ES-I3 (cell line): Measurements from ENCODE around the gene ULBP2.
"Not testable (repeated sequence)": the region's sequence is repeated elsewhere in the genome, so short reads cannot be mapped to it uniquely, and the experiment has no call there.

Source experiments
- H3K36me3 ChIP-seq: 2 replicates; pipeline ENCODE4 v1.6.1; 2013; ENCODE audit warnings: mild to moderate bottlenecking, low read length, control low read depth, moderate library complexity; ENCODE audit not compliant: insufficient read depth
- H3K4me1 ChIP-seq: 2 replicates; pipeline ENCODE4 v1.6.1; 2013; ENCODE audit warnings: mild to moderate bottlenecking, control low read depth, low read length; ENCODE audit not compliant: insufficient read depth
- H3K9ac ChIP-seq: 2 replicates; pipeline ENCODE4 v1.6.1; 2013; ENCODE audit warnings: low read depth, mild to moderate bottlenecking, low read length, moderate library complexity
- H3K9me3 ChIP-seq: 2 replicates; pipeline ENCODE4 v1.6.1; 2013; ENCODE audit warnings: mild to moderate bottlenecking, low read length, moderate library complexity; ENCODE audit not compliant: control insufficient read depth, insufficient read depth

The ULBP2 gene

GRCh38 chr6:149927025-149927424, 14.8 kb upstream of the ULBP2 start:
- H3K9me3 ChIP-seq, H3K4me1 ChIP-seq, H3K36me3 ChIP-seq, H3K9ac ChIP-seq: not testable (repeated sequence)

- Histone ChIP-seq H3K36me3 (no peaks in the 10 kb centered on the region), H3K4me1 (no peaks in the 10 kb centered on the region), H3K9ac (no peak overlapping the region), H3K9me3 (no peaks in the 10 kb centered on the region)
Measured at GRCh38 chr6:149929422-149929821, 12.4 kb upstream of the ULBP2 start.

- H3K4me1 ChIP-seq: no peaks in the 10 kb centered on the region
- no peaks in the 10 kb centered on the region for H3K9me3 ChIP-seq
- no peaks in the 10 kb centered on the region for H3K36me3 ChIP-seq
- no peak overlapping the region for H3K9ac ChIP-seq
Measured at GRCh38 chr6:149931501-149931900, 10.3 kb upstream of the ULBP2 start.

- no peaks in the 10 kb centered on the region for H3K36me3 ChIP-seq
- H3K9me3 ChIP-seq: no peaks in the 10 kb centered on the region
- H3K4me1 ChIP-seq: no peaks in the 10 kb centered on the region
- H3K9ac ChIP-seq: no peak overlapping the region
Measured at GRCh38 chr6:149933036-149933435, 8.8 kb upstream of the ULBP2 start.

GRCh38 chr6:149933461-149933860, 8.4 kb upstream of the ULBP2 start:
- Histone ChIP-seq H3K36me3 (no peaks in the 10 kb centered on the region), H3K9me3 (no peaks in the 10 kb centered on the region), H3K4me1 (no peaks in the 10 kb centered on the region), H3K9ac (no peak overlapping the region)

GRCh38 chr6:149934249-149935156, 7.3 kb upstream of the ULBP2 start:
- Histone ChIP-seq H3K4me1 (no peaks in the 10 kb centered on the region), H3K9me3 (no peaks in the 10 kb centered on the region), H3K36me3 (no peaks in the 10 kb centered on the region), H3K9ac (no peak overlapping the region)

- Histone ChIP-seq H3K36me3 (no peaks in the 10 kb centered on the region), H3K9me3 (no peaks in the 10 kb centered on the region), H3K4me1 (no peaks in the 10 kb centered on the region), H3K9ac (no peak overlapping the region)
Measured at GRCh38 chr6:149935246-149935645, 6.6 kb upstream of the ULBP2 start.

GRCh38 chr6:149935668-149936067, 6.1 kb upstream of the ULBP2 start:
- Histone ChIP-seq H3K36me3 (no peaks in the 10 kb centered on the region), H3K9me3 (no peaks in the 10 kb centered on the region), H3K4me1 (no peaks in the 10 kb centered on the region), H3K9ac (no peak overlapping the region)

- no peaks in the 10 kb centered on the region for H3K9me3 ChIP-seq
- H3K9ac ChIP-seq: no peak overlapping the region
- no peaks in the 10 kb centered on the region for H3K4me1 ChIP-seq
- H3K36me3 ChIP-seq: no peaks in the 10 kb centered on the region
Measured at GRCh38 chr6:149936743-149937142, 5.1 kb upstream of the ULBP2 start.

GRCh38 chr6:149938013-149938570, 3.7 kb upstream of the ULBP2 start:
- peak overlapping the region; percentile 34; the same call in 1 of the 2 replicates for H3K9ac ChIP-seq
- not testable (repeated sequence) for H3K9me3 ChIP-seq, H3K4me1 ChIP-seq, H3K36me3 ChIP-seq

GRCh38 chr6:149938571-149939355, 3.1 kb upstream of the ULBP2 start:
- Histone ChIP-seq H3K9me3 (no peaks in the 10 kb centered on the region), H3K9ac (peak overlapping the region; percentile 34; the same call in 1 of the 2 replicates), H3K4me1 (no peaks in the 10 kb centered on the region), H3K36me3 (no peaks in the 10 kb centered on the region)

- H3K36me3 ChIP-seq: no peaks in the 10 kb centered on the region
- H3K9me3 ChIP-seq: no peaks in the 10 kb centered on the region
- no peak overlapping the region for H3K9ac ChIP-seq
- no peaks in the 10 kb centered on the region for H3K4me1 ChIP-seq
Measured at GRCh38 chr6:149939356-149939648, 2.5 kb upstream of the ULBP2 start.

- Histone ChIP-seq H3K36me3 (no peaks in the 10 kb centered on the region), H3K9ac (no peak overlapping the region), H3K9me3 (no peaks in the 10 kb centered on the region), H3K4me1 (no peaks in the 10 kb centered on the region)
Measured at GRCh38 chr6:149939909-149940671, 1.7 kb upstream of the ULBP2 start.

- H3K9ac ChIP-seq: no peak overlapping the region
- no peaks in the 10 kb centered on the region for H3K4me1 ChIP-seq
- no peaks in the 10 kb centered on the region for H3K9me3 ChIP-seq
- no peaks in the 10 kb centered on the region for H3K36me3 ChIP-seq
Measured at GRCh38 chr6:149940672-149940982, 1.2 kb upstream of the ULBP2 start.
